ENCODE data around the gene GNAO1. TPM values are rescaled to one million over a fixed set of nuclear protein-coding genes. Genes with fewer than 3 reads are reported as not detected.

The GNAO1 gene
- total RNA-seq, 1 donor from 2014 or later, result not detected

DNA sequence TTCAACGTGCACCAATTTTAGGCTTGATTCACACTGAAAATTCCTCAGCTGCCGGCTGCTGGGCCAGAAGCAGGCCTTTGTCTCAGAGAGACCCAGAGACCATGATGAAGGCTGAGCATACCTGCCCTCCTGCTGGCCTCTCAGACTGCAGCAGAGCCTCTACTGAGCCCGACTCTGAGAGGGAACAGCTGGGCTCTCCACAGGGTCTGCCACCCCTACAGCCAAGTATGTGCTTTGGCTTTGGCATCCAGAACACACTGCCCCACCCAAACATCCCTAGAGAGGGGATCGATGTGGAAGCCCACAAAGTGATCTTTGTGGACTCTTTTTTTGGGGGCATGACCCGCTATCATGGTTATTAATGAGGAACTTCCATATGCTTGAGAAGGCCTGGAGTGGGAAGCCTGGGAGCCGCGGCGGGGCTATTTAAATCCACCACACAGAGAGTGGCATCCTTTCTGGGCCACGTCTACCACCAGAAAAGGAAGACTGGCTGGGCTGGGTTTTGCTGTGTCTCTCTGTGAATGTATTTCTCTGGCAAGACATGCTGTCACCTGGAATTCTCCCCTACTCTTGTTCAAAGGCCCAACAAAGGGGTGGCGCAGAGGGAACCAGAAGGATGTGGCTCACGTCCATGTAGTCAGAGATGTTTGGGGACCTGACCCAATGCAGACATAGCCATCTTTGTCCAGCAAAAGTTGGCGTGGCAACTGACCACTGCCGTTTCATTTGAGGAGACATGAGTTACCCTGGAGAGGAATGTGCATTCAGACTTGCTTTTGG, 69.3 kb downstream of the GNAO1 start:
- TF ChIP-seq CTCF (IDR thresholded peaks at IDR 0.05; ENCODE audit: insufficient read depth, low read length, severe bottlenecking), result no peak
- no peak for DNase-seq (ENCODE audit: low read depth)
- Histone ChIP-seq H3K36me3 (ENCODE audit: control insufficient read depth, insufficient read depth, low read length) (no peaks in the 10 kb centered on the region), H3K27me3 (ENCODE audit: control insufficient read depth, insufficient read depth, low read length) (peaks cover 2% of the 10 kb centered on the region), H3K4me3 (ENCODE audit: low read depth, low read length) (no peak overlapping the region)
- FAIRE-seq, result no peak

GRCh38 chr16:56261656-56262055, 70.4 kb downstream of the GNAO1 start:
- H3K36me3 ChIP-seq (ENCODE audit: control insufficient read depth, insufficient read depth, low read length), result no peaks in the 10 kb centered on the region
- FAIRE-seq (no peak), DNase-seq (ENCODE audit: low read depth) (no peak)
- TF ChIP-seq CTCF (IDR thresholded peaks at IDR 0.05; ENCODE audit: insufficient read depth, low read length, severe bottlenecking), result no peak
- H3K27me3 ChIP-seq (ENCODE audit: control insufficient read depth, insufficient read depth, low read length), result no peaks in the 10 kb centered on the region
- H3K4me3 ChIP-seq (ENCODE audit: low read depth, low read length), result no peak overlapping the region

GRCh38 chr16:56262148-56262547, 70.9 kb downstream of the GNAO1 start:
- no peak overlapping the region for H3K4me3 ChIP-seq (ENCODE audit: low read depth, low read length)
- peak; percentile 13 for DNase-seq (ENCODE audit: low read depth)
- FAIRE-seq, result no peak
- no peaks in the 10 kb centered on the region for H3K27me3 ChIP-seq (ENCODE audit: control insufficient read depth, insufficient read depth, low read length)
- no peak for TF ChIP-seq CTCF (IDR thresholded peaks at IDR 0.05; ENCODE audit: insufficient read depth, low read length, severe bottlenecking)
- H3K36me3 ChIP-seq (ENCODE audit: control insufficient read depth, insufficient read depth, low read length), result no peaks in the 10 kb centered on the region

DNA sequence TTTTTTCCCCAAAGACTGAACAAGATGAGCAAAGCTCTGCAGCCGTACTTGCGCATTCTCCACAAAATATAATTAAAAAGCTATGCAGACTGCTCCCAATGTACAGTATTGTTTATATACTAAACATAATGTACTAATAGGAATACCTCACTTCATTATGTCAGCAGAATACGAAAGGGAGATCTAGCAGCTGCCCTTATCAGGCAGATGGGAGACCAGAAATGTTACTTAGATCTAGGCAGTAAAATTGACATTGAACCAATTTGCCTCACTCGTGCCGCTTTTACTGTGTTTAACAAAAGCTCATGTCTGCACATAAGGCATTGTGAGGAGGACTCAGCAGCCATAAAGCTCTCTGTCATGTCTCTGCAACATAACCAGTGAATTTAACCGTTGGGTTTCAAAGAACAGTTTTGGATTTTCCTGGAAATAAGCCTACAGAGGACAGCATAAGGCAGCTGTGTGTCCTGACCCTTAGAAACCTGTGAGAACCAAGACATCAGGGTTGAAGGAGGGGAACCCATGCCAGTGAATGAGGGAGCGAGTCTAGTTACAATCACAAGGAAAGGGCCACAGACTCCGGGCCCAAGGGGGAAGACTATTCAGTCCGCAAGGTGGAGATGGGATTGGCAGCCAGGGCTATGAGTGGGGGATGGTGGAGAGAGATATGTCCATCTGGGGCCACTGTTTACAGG, 71.4 kb downstream of the GNAO1 start:
- DNase-seq (ENCODE audit: low read depth) (no peak), FAIRE-seq (no peak)
- Histone ChIP-seq H3K36me3 (ENCODE audit: control insufficient read depth, insufficient read depth, low read length) (no peaks in the 10 kb centered on the region), H3K27me3 (ENCODE audit: control insufficient read depth, insufficient read depth, low read length) (no peaks in the 10 kb centered on the region), H3K4me3 (ENCODE audit: low read depth, low read length) (no peak overlapping the region)
- no peak for TF ChIP-seq CTCF (IDR thresholded peaks at IDR 0.05; ENCODE audit: insufficient read depth, low read length, severe bottlenecking)

DNA sequence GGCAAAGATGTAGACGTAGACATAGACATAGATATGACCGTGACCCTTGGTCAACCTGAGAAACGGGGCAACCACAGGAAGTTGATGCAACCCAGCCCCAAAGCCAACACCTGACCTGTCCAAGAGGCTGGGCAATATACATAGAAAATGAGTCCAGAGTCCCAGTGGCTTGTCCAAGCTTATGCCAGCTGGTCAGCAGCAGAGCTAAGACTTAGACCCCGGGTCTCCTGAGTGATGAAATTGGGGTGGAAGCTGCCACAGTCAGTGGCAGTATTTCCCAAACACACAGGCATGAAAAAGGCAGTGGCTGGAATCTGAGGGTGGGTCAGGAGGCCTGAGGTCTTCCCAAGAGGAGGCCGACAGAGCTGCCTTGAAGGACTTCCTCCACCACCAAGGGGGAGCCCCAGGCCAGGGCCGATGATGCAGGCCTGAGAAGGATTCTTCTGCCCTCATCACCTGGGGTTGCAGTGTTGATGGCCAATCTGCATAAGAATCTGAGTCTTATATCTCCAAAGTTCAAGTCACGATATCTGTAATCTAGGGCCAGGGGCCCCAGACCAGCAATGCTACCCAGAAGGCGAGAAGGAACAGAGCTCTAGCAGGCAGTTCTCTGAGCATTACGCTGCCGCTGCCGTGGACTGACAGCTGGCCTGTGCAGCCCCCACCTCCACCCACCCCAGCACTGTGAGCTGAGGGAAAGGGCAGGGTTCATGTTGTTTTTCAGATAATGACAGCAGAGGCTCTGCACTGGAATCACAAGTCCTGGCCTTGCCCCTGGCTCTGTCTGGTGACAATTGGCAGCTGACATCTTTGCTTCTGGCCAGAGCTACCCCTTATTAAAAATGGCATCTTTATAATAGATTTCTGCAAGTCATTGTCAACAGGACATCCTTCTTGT, 72.7 kb downstream of the GNAO1 start:
- Histone ChIP-seq H3K27me3 (ENCODE audit: control insufficient read depth, insufficient read depth, low read length) (no peaks in the 10 kb centered on the region), H3K36me3 (ENCODE audit: control insufficient read depth, insufficient read depth, low read length) (no peaks in the 10 kb centered on the region), H3K4me3 (ENCODE audit: low read depth, low read length) (no peak overlapping the region)
- TF ChIP-seq CTCF (IDR thresholded peaks at IDR 0.05; ENCODE audit: insufficient read depth, low read length, severe bottlenecking), result no peak
- peak; percentile 47 for FAIRE-seq
- DNase-seq (ENCODE audit: low read depth), result no peak

All from bronchial epithelial cell (primary cell).